ENCODE data around the gene GAS2L1.

Gene GAS2L1

GRCh38 chr22:29270475-29271271, 35.8 kb upstream of the GAS2L1 start:
- H3K9me3 ChIP-seq (ENCODE audit: insufficient read depth, low read length) = no peaks in the 10 kb centered on the region
- no peak for TF ChIP-seq EZH2phosphoT487 (conservative IDR thresholded peaks at IDR 0.05; ENCODE audit: low read length)
- TF ChIP-seq, protein P1, sequence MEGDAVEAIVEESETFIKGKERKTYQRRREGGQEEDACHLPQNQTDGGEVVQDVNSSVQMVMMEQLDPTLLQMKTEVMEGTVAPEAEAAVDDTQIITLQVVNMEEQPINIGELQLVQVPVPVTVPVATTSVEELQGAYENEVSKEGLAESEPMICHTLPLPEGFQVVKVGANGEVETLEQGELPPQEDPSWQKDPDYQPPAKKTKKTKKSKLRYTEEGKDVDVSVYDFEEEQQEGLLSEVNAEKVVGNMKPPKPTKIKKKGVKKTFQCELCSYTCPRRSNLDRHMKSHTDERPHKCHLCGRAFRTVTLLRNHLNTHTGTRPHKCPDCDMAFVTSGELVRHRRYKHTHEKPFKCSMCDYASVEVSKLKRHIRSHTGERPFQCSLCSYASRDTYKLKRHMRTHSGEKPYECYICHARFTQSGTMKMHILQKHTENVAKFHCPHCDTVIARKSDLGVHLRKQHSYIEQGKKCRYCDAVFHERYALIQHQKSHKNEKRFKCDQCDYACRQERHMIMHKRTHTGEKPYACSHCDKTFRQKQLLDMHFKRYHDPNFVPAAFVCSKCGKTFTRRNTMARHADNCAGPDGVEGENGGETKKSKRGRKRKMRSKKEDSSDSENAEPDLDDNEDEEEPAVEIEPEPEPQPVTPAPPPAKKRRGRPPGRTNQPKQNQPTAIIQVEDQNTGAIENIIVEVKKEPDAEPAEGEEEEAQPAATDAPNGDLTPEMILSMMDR (IDR thresholded peaks at IDR 0.05; ENCODE audit: insufficient read depth, low read length, poor library complexity, severe bottlenecking) = no peak
- H3K27ac ChIP-seq (ENCODE audit: low read depth, low read length) = peak overlapping the region; percentile 13; the same call in 1 of the 2 replicates
- peaks cover 61% of the 10 kb centered on the region for H4K20me1 ChIP-seq (ENCODE audit: low read depth, low read length)
- peak overlapping the region; percentile 98 for H3K9ac ChIP-seq (ENCODE audit: low read length)
- no peaks in the 10 kb centered on the region for H3K9me2 ChIP-seq (replicated peaks; ENCODE audit: insufficient read depth, low read length)
- peaks cover 89% of the 10 kb centered on the region for H3K79me2 ChIP-seq (ENCODE audit: insufficient read depth, low read length)
- H3K27me3 ChIP-seq (ENCODE audit: low read length) = no peaks in the 10 kb centered on the region
- H2AFZ ChIP-seq (ENCODE audit: low read depth, low read length, severe bottlenecking) = no peak overlapping the region
- peak overlapping the region; percentile 95 for H3K4me2 ChIP-seq (ENCODE audit: low read depth, low read length, poor library complexity, severe bottlenecking)
- peaks cover 56% of the 10 kb centered on the region for H3K36me3 ChIP-seq (ENCODE audit: low read length)
- peak overlapping the region; percentile 92 for H3K4me3 ChIP-seq (ENCODE audit: insufficient read depth, low read length, poor library complexity, severe bottlenecking)
- peaks cover 8% of the 10 kb centered on the region; the same call in 1 of the 2 replicates for H3F3A ChIP-seq (ENCODE audit: insufficient read depth)

- Histone ChIP-seq H3K36me3 (ENCODE audit: low read length) (peaks cover 76% of the 10 kb centered on the region), H3F3A (ENCODE audit: insufficient read depth) (peaks cover 18% of the 10 kb centered on the region; the same call in 1 of the 2 replicates), H4K20me1 (ENCODE audit: low read depth, low read length) (peaks cover 80% of the 10 kb centered on the region), H3K9ac (ENCODE audit: low read length) (no peak overlapping the region), H3K4me2 (ENCODE audit: low read depth, low read length, poor library complexity, severe bottlenecking) (no peak overlapping the region), H3K9me2 (replicated peaks; ENCODE audit: insufficient read depth, low read length) (no peaks in the 10 kb centered on the region), H2AFZ (ENCODE audit: low read depth, low read length, severe bottlenecking) (no peak overlapping the region), H3K4me3 (ENCODE audit: insufficient read depth, low read length, poor library complexity, severe bottlenecking) (no peak overlapping the region), H3K9me3 (ENCODE audit: insufficient read depth, low read length) (no peaks in the 10 kb centered on the region), H3K79me2 (ENCODE audit: insufficient read depth, low read length) (peaks cover 97% of the 10 kb centered on the region), H3K27me3 (ENCODE audit: low read length) (no peaks in the 10 kb centered on the region), H3K27ac (ENCODE audit: low read depth, low read length) (no peak overlapping the region)
- TF ChIP-seq, protein P1 (IDR thresholded peaks at IDR 0.05; ENCODE audit: insufficient read depth, low read length, poor library complexity, severe bottlenecking) = no peak
- no peak for TF ChIP-seq EZH2phosphoT487 (conservative IDR thresholded peaks at IDR 0.05; ENCODE audit: low read length)
Measured at GRCh38 chr22:29272624-29273023, 33.8 kb upstream of the GAS2L1 start.

- H3K9me2 ChIP-seq (replicated peaks; ENCODE audit: insufficient read depth, low read length) = no peaks in the 10 kb centered on the region
- H3F3A ChIP-seq (ENCODE audit: insufficient read depth) = peaks cover 18% of the 10 kb centered on the region; the same call in 1 of the 2 replicates
- peaks cover 87% of the 10 kb centered on the region for H3K36me3 ChIP-seq (ENCODE audit: low read length)
- no peak overlapping the region for H3K4me3 ChIP-seq (ENCODE audit: insufficient read depth, low read length, poor library complexity, severe bottlenecking)
- no peaks in the 10 kb centered on the region for H3K9me3 ChIP-seq (ENCODE audit: insufficient read depth, low read length)
- no peak overlapping the region for H2AFZ ChIP-seq (ENCODE audit: low read depth, low read length, severe bottlenecking)
- H4K20me1 ChIP-seq (ENCODE audit: low read depth, low read length) = peaks cover 87% of the 10 kb centered on the region
- H3K27me3 ChIP-seq (ENCODE audit: low read length) = no peaks in the 10 kb centered on the region
- H3K4me2 ChIP-seq (ENCODE audit: low read depth, low read length, poor library complexity, severe bottlenecking) = no peak overlapping the region
- no peak overlapping the region for H3K9ac ChIP-seq (ENCODE audit: low read length)
- H3K79me2 ChIP-seq (ENCODE audit: insufficient read depth, low read length) = peaks cover 94% of the 10 kb centered on the region
- no peak overlapping the region for H3K27ac ChIP-seq (ENCODE audit: low read depth, low read length)
- TF ChIP-seq, protein P1 (IDR thresholded peaks at IDR 0.05; ENCODE audit: insufficient read depth, low read length, poor library complexity, severe bottlenecking) = no peak
- no peak for TF ChIP-seq EZH2phosphoT487 (conservative IDR thresholded peaks at IDR 0.05; ENCODE audit: low read length)
Measured at GRCh38 chr22:29275167-29275566, 31.3 kb upstream of the GAS2L1 start.

Measured in SU-DHL-6 (cell line).